Fibroblast of lung (primary cell): ENCODE results near the gene PMP22. TPM values are rescaled to one million over a fixed set of nuclear protein-coding genes. Genes with fewer than 3 reads are reported as not detected.
A peak's percentile ranks its signal among the peaks of the same experiment; 100 is the strongest.

ENCODE experiments used
- DNase-seq, 2 donors: peaks; one replicate each; pipeline versions ENCODE4 v3.0.0 to v3.0.0-alpha.2; 2010; ENCODE audit warnings: low read depth in 2 of 2
- H2AFZ ChIP-seq: 2 replicates; pipeline ENCODE4 v1.5.1; 2012; ENCODE audit warnings: low read length, control low read depth, inconsistent platforms
- H3K27ac ChIP-seq: 2 replicates; pipeline ENCODE4 v1.5.1; 2011; ENCODE audit warnings: low read length, control low read depth; ENCODE audit not compliant: insufficient read depth
- H3K27me3 ChIP-seq: 2 replicates; pipeline ENCODE4 v1.5.1; 2011; ENCODE audit warnings: mild to moderate bottlenecking, low read length; ENCODE audit not compliant: control insufficient read depth, insufficient read depth
- H3K36me3 ChIP-seq: 2 replicates; pipeline ENCODE4 v1.5.1; 2011; ENCODE audit warnings: low read length; ENCODE audit not compliant: control insufficient read depth, insufficient read depth
- H3K4me1 ChIP-seq: 2 replicates; pipeline ENCODE4 v1.5.1; 2011; ENCODE audit warnings: low read length; ENCODE audit not compliant: control insufficient read depth, insufficient read depth; ENCODE audit errors: extremely low read depth
- H3K4me2 ChIP-seq: 2 replicates; pipeline ENCODE4 v1.5.1; 2011; ENCODE audit warnings: low read length, control low read depth; ENCODE audit not compliant: insufficient read depth; ENCODE audit errors: extremely low read depth
- H3K4me3 ChIP-seq, 4 experiments: fragments of 200-600 bp in 1 of 4; sonication (generic) in 1 of 4; replicated peaks in 1 of 4; 2 replicates each; pipeline ENCODE4 v1.5.1; 2011 to 2016; ENCODE audit warnings: low read length in 4 of 4, low read depth in 3 of 4, mild to moderate bottlenecking in 3 of 4, control low read depth in 2 of 4, inconsistent platforms in 1 of 4, mixed read lengths in 1 of 4; ENCODE audit not compliant: insufficient read depth in 1 of 4; ENCODE audit errors: control extremely low read depth in 1 of 4
- H3K79me2 ChIP-seq: 2 replicates; pipeline ENCODE4 v1.5.1; 2012; ENCODE audit warnings: mild to moderate bottlenecking, low read length, inconsistent platforms; ENCODE audit not compliant: control insufficient read depth, insufficient read depth
- H3K9ac ChIP-seq: 2 replicates; pipeline ENCODE4 v1.5.1; 2011; ENCODE audit warnings: mild to moderate bottlenecking, low read length, control low read depth; ENCODE audit not compliant: insufficient read depth
- H3K9me3 ChIP-seq: 2 replicates; pipeline ENCODE4 v1.5.1; 2012; ENCODE audit warnings: low read depth, low read length; ENCODE audit not compliant: control insufficient read depth, insufficient read depth
- H4K20me1 ChIP-seq: 2 replicates; pipeline ENCODE4 v1.5.1; 2011; ENCODE audit warnings: low read length; ENCODE audit not compliant: control insufficient read depth, insufficient read depth; ENCODE audit errors: extremely low read depth
- CTCF ChIP-seq, 2 donors: IDR thresholded peaks in 1 of 2; conservative IDR thresholded peaks in 1 of 2; 1 replicate in 1 of 2; 2 replicates in 1 of 2; pipeline ENCODE4 v1.5.1; 2011 to 2012; ENCODE audit warnings: low read length in 2 of 2, control low read depth in 1 of 2, inconsistent platforms in 1 of 2, low read depth in 1 of 2, mild to moderate bottlenecking in 1 of 2
- EZH2 ChIP-seq: IDR thresholded peaks from 2 replicates; pipeline ENCODE4 v1.5.1; 2012; ENCODE audit warnings: low read length, control low read depth, mild to moderate bottlenecking; ENCODE audit errors: missing control alignments
- polyA plus RNA-seq, 2 donors: library from polyadenylated mRNA; depleted of rRNA in 1 of 2; stranded (reverse) in 1 of 2; unstranded in 1 of 2; fragments of >200 nt; gene quantifications; 2 replicates each; pipeline ENCODE4 v1.2.1, GENCODE V29; 2011 to 2012; ENCODE audit warnings: missing spikeins in 1 of 2
- total RNA-seq: library from RNA; depleted of rRNA; stranded (reverse); fragments of >200 nt; gene quantifications from 2 replicates; pipeline ENCODE4 v1.2.1, GENCODE V29; 2014

The PMP22 gene
- total and polyA plus RNA-seq, 2 donors (not counting 1 experiment from before 2014, with no cell fraction given) = 74.0 to 269 TPM

- no peak overlapping the region for H3K4me2 ChIP-seq
- no peaks in the 10 kb centered on the region for H4K20me1 ChIP-seq
- H3K4me3 ChIP-seq = no peak overlapping the region
- no peaks in the 10 kb centered on the region for H3K79me2 ChIP-seq
- H3K36me3 ChIP-seq = no peaks in the 10 kb centered on the region
- no peak overlapping the region for H3K27ac ChIP-seq
- no peaks in the 10 kb centered on the region for H3K9me3 ChIP-seq
- H3K9ac ChIP-seq = no peak overlapping the region
- DNase-seq = no peak
- H3K4me1 ChIP-seq = no peaks in the 10 kb centered on the region
- H2AFZ ChIP-seq = no peak overlapping the region
- TF ChIP-seq CTCF (conservative IDR thresholded peaks at IDR 0.05 in 1 of 2, IDR thresholded peaks at IDR 0.05 in 1 of 2; ENCODE audit: low read depth in 1 of 2, low read length in 2 of 2) = no peak
- H3K27me3 ChIP-seq = peaks cover 4% of the 10 kb centered on the region
These were observed 67.9 kb downstream of the PMP22 start for GRCh38 chr17:15197229-15197628.

- Histone ChIP-seq H3K9me3 (no peaks in the 10 kb centered on the region), H4K20me1 (no peaks in the 10 kb centered on the region), H3K4me2 (no peak overlapping the region), H3K9ac (no peak overlapping the region), H3K27ac (no peak overlapping the region), H3K4me3 (no peak overlapping the region), H2AFZ (no peak overlapping the region), H3K79me2 (no peaks in the 10 kb centered on the region), H3K36me3 (no peaks in the 10 kb centered on the region), H3K27me3 (peaks cover 4% of the 10 kb centered on the region), H3K4me1 (no peaks in the 10 kb centered on the region)
- peak in 1 of 2 donors; percentile 9 for DNase-seq
- TF ChIP-seq CTCF (conservative IDR thresholded peaks at IDR 0.05 in 1 of 2, IDR thresholded peaks at IDR 0.05 in 1 of 2; ENCODE audit: low read depth in 1 of 2, low read length in 2 of 2) (no peak), EZH2 (no peak)
These were observed 70.3 kb downstream of the PMP22 start for GRCh38 chr17:15194859-15195277.

GRCh38 chr17:15185625-15185991, 79.5 kb downstream of the PMP22 start:
- H3K27ac ChIP-seq = no peak overlapping the region
- H3K27me3 ChIP-seq = no peaks in the 10 kb centered on the region
- H3K4me3 ChIP-seq = no peak overlapping the region
- H3K9ac ChIP-seq = no peak overlapping the region
- no peaks in the 10 kb centered on the region for H3K79me2 ChIP-seq
- no peak overlapping the region for H2AFZ ChIP-seq
- H3K4me2 ChIP-seq = no peak overlapping the region
- H4K20me1 ChIP-seq = no peaks in the 10 kb centered on the region
- H3K4me1 ChIP-seq = no peaks in the 10 kb centered on the region
- DNase-seq = peak; percentile 36 to 88
- H3K9me3 ChIP-seq = no peaks in the 10 kb centered on the region
- H3K36me3 ChIP-seq = no peaks in the 10 kb centered on the region
- TF ChIP-seq EZH2 (no peak), CTCF (conservative IDR thresholded peaks at IDR 0.05 in 1 of 2, IDR thresholded peaks at IDR 0.05 in 1 of 2; ENCODE audit: low read depth in 1 of 2, low read length in 2 of 2) (no peak)
